Endothelial cell of umbilical vein (primary cell): ENCODE data around the gene ACSF3. TPM values are rescaled to one million over a fixed set of nuclear protein-coding genes. Genes with fewer than 3 reads are reported as not detected.

Experiments
- BruUV-seq: library from RNA; stranded (reverse); fragments of 400-500 nt; replicated peaks from 2 replicates; lab custom pipeline; 2021; lab: Mats Ljungman, UMichigan
- CTCF ChIA-PET: fragments of 300-600, 350-600 bp; sonication (Branson Sonifier 250); formaldehyde crosslinking; loops from one replicate; lab custom pipeline; 2021; ENCODE audit warnings: antibody characterized with exemption, inconsistent platforms; lab: Charles Lee
- POLR2A ChIA-PET: fragments of 300-600, 350-600 bp; sonication (Branson Sonifier 250); formaldehyde crosslinking; loops from one replicate; lab custom pipeline; 2021; ENCODE audit warnings: antibody characterized with exemption, inconsistent platforms; lab: Charles Lee
- DNase-seq: peaks from one replicate; pipeline ENCODE4 v3.0.0-alpha.2; 2011; ENCODE audit warnings: low read depth, low spot score
- FAIRE-seq: peaks from 2 replicates; lab custom pipeline; 2011; peaks lifted over from hg19 to GRCh38; lab: Jason Lieb, UNC
- H2AFZ ChIP-seq: 2 replicates; pipeline ENCODE4 v1.6.0; 2012; ENCODE audit warnings: low read depth, low read length, control low read depth, inconsistent platforms
- H3K27ac ChIP-seq: 2 replicates; pipeline ENCODE4 v1.5.1; 2011; ENCODE audit warnings: low read depth, mild to moderate bottlenecking, control low read depth, low read length, moderate library complexity; ENCODE audit not compliant: insufficient read depth
- H3K27me3 ChIP-seq, 2 experiments: 2 replicates each; pipeline versions ENCODE4 v1.6.0 to v1.6.1; 2011; ENCODE audit warnings: low read length in 2 of 2, mixed read lengths in 1 of 2; ENCODE audit not compliant: control insufficient read depth in 2 of 2, insufficient read depth in 2 of 2
- H3K36me3 ChIP-seq, 2 experiments: 2 replicates in 1 of 2; 3 replicates in 1 of 2; pipeline ENCODE4 v1.5.1; 2011; ENCODE audit warnings: low read length in 2 of 2, mild to moderate bottlenecking in 1 of 2, moderate library complexity in 1 of 2; ENCODE audit not compliant: control insufficient read depth in 2 of 2, insufficient read depth in 2 of 2; ENCODE audit errors: extremely low read depth in 1 of 2
- H3K4me1 ChIP-seq: 3 replicates; pipeline ENCODE4 v1.5.1; 2011; ENCODE audit warnings: mild to moderate bottlenecking, low read length; ENCODE audit not compliant: control insufficient read depth, insufficient read depth; ENCODE audit errors: extremely low read depth
- H3K4me2 ChIP-seq: 2 replicates; pipeline ENCODE4 v1.6.1; 2011; ENCODE audit warnings: low read length, control low read depth, mixed read lengths; ENCODE audit not compliant: insufficient read depth
- H3K4me3 ChIP-seq, 3 experiments: fragments of 200-600 bp in 1 of 3; sonication (generic), shearing (Covaris generic) in 1 of 3; replicated peaks in 1 of 3; 2 replicates each; pipeline ENCODE4 v1.5.1; 2011 to 2016; ENCODE audit warnings: control low read depth in 3 of 3, low read length in 3 of 3, mild to moderate bottlenecking in 2 of 3, inconsistent platforms in 1 of 3, low read depth in 1 of 3, moderate library complexity in 1 of 3; ENCODE audit not compliant: insufficient read depth in 1 of 3
- H3K79me2 ChIP-seq: 2 replicates; pipeline ENCODE4 v1.6.0; 2012; ENCODE audit warnings: low read length, inconsistent platforms; ENCODE audit not compliant: control insufficient read depth, insufficient read depth
- H3K9ac ChIP-seq: replicated peaks from 2 replicates; pipeline ENCODE3; 2011; ENCODE audit warnings: low read length, control low read depth; ENCODE audit not compliant: insufficient read depth; ENCODE audit errors: extremely low read depth
- H3K9me1 ChIP-seq: replicated peaks from 3 replicates; pipeline ENCODE4 v1.6.0; 2011; ENCODE audit warnings: mild to moderate bottlenecking, low read length; ENCODE audit not compliant: control insufficient read depth, insufficient read depth; ENCODE audit errors: extremely low read depth
- H3K9me3 ChIP-seq: replicated peaks from 2 replicates; pipeline ENCODE4 v1.5.1; 2012; ENCODE audit warnings: low read length, inconsistent platforms; ENCODE audit not compliant: control insufficient read depth, insufficient read depth
- H4K20me1 ChIP-seq: replicated peaks from 2 replicates; pipeline ENCODE3; 2011; ENCODE audit warnings: mild to moderate bottlenecking, low read length; ENCODE audit not compliant: control insufficient read depth, insufficient read depth; ENCODE audit errors: extremely low read depth
- EZH2 ChIP-seq: IDR thresholded peaks from 2 replicates; pipeline ENCODE4 v1.6.1; 2012; ENCODE audit warnings: borderline replicate concordance, low read depth, mild to moderate bottlenecking, moderate library complexity, low read length, inconsistent platforms; ENCODE audit not compliant: severe bottlenecking
- GATA2 ChIP-seq: IDR thresholded peaks from 2 replicates; pipeline ENCODE4 v1.7.0; 2011; ENCODE audit warnings: low read depth, mild to moderate bottlenecking, moderate library complexity, mixed read lengths, low read length; ENCODE audit not compliant: insufficient read length, insufficient read depth
- JUN ChIP-seq: IDR thresholded peaks from 2 replicates; pipeline ENCODE4 v1.6.1; 2011; ENCODE audit warnings: borderline replicate concordance, low read depth; ENCODE audit not compliant: insufficient read length, insufficient read depth
- POLR2A ChIP-seq: IDR thresholded peaks from 2 replicates; pipeline ENCODE4 v1.6.1; 2012; ENCODE audit warnings: low read depth, mild to moderate bottlenecking, control low read depth, low read length
- POLR2AphosphoS5 ChIP-seq: IDR thresholded peaks from 2 replicates; pipeline ENCODE4 v1.6.1; 2012; ENCODE audit warnings: low read depth, mild to moderate bottlenecking, control low read depth, low read length, moderate library complexity; ENCODE audit not compliant: insufficient read depth
- dilution Hi-C: fragments of 300-500 bp; cut with MboI; formaldehyde crosslinking; loops from one replicate; pipeline ENCODE4 v1.15.0; 2019; ENCODE audit warnings: low sequenced_read_pairs; ENCODE audit not compliant: extremely low pct_ligation_motif_present
- intact Hi-C: fragments of 100-400 bp; cut with micrococcal nuclease; formaldehyde crosslinking; loops from one replicate; pipeline ENCODE4 v1.10.0; 2022
- polyA plus RNA-seq, 4 experiments: library from polyadenylated mRNA; depleted of rRNA in 3 of 4; stranded (reverse) in 3 of 4; unstranded in 1 of 4; fragments of >200 nt; gene quantifications; 2 replicates each; pipeline versions ENCODE4 v1.2.1 to v1.2.3, GENCODE V29; 2011 to 2012; ENCODE audit warnings: missing spikeins in 1 of 4
- total RNA-seq: library from RNA; stranded (reverse); gene quantifications from 2 replicates; pipeline ENCODE4 v1.2.3, GENCODE V29; 2021
- TF ChIP-seq, protein P1 (sequence below), 2 donors: IDR thresholded peaks; 1 replicate in 1 of 2; 2 replicates in 1 of 2; pipeline ENCODE4 v1.5.1; 2011; ENCODE audit warnings: low read length in 2 of 2, mild to moderate bottlenecking in 2 of 2, moderate library complexity in 2 of 2, control low read depth in 1 of 2, inconsistent platforms in 1 of 2, low read depth in 1 of 2; ENCODE audit not compliant: insufficient read depth in 1 of 2; ENCODE audit errors: extremely low read depth in 1 of 2

The ACSF3 gene
- total and polyA plus RNA-seq, 2 donors (not counting 3 experiments of a cell fraction or from before 2014, with no cell fraction given) = 18.6 to 33.2 TPM

DNA sequence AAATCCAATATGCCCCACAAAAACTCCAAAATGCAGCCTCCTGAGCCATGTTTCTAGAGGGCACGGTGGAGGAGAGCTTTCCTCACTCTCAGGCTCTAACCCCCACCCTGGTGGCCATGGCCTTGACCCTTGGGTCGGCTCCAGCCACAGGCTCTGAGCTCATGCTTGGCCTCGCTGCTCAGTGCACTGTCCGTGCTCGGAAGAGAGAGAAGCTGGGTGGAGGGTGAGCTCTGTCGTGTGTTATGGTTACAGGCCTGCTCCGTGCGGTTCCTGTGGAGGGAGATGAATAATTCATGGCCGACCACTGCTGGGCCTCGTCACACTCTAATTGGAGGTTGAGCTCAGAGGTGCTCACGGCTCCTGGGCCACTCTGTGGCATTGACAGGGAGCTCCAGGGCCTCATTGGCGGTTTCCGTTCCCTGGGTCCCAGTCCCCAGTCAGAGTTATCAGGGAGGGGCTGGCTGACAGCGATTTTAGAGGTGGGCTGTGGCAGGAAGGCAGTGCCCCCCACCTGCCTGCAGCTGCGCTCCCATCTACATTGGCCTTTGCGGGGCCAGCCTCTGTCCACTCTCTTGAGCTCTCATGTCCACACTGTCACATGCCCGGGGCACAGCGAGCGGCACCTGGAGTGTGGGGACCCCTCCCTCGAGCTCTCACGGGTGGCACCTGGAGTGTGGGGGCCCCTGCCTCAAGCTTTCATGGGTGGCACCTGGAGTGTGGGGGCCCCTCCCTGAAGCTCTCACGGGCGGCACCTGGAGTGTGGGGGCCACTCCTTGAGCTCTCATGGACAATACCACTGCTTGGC is 24.9 kb downstream of the ACSF3 start:
- H3K9me1 ChIP-seq = no peaks in the 10 kb centered on the region
- H3K27ac ChIP-seq = no peak overlapping the region
- DNase-seq = no peak
- H3K36me3 ChIP-seq = peaks cover 0 to 22% of the 10 kb centered on the region in 2 experiments
- no peaks in the 10 kb centered on the region for H4K20me1 ChIP-seq
- FAIRE-seq = no peak
- H3K4me3 ChIP-seq = no peak overlapping the region
- H2AFZ ChIP-seq = no peak overlapping the region
- H3K9me3 ChIP-seq = no peaks in the 10 kb centered on the region
- intact Hi-C loops = no loop called here
- no peak for TF ChIP-seq JUN
- no peak for TF ChIP-seq POLR2A
- no peak for TF ChIP-seq GATA2
- TF ChIP-seq POLR2AphosphoS5 = no peak
- TF ChIP-seq EZH2 = no peak
- TF ChIP-seq, protein P1, sequence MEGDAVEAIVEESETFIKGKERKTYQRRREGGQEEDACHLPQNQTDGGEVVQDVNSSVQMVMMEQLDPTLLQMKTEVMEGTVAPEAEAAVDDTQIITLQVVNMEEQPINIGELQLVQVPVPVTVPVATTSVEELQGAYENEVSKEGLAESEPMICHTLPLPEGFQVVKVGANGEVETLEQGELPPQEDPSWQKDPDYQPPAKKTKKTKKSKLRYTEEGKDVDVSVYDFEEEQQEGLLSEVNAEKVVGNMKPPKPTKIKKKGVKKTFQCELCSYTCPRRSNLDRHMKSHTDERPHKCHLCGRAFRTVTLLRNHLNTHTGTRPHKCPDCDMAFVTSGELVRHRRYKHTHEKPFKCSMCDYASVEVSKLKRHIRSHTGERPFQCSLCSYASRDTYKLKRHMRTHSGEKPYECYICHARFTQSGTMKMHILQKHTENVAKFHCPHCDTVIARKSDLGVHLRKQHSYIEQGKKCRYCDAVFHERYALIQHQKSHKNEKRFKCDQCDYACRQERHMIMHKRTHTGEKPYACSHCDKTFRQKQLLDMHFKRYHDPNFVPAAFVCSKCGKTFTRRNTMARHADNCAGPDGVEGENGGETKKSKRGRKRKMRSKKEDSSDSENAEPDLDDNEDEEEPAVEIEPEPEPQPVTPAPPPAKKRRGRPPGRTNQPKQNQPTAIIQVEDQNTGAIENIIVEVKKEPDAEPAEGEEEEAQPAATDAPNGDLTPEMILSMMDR (IDR thresholded peaks at IDR 0.05; ENCODE audit: extremely low read depth in 1 of 2, insufficient read depth in 1 of 2, low read depth in 1 of 2, low read length in 2 of 2) = no peak
- dilution Hi-C loops = no loop called here
- H3K9ac ChIP-seq = no peak overlapping the region
- no TSS peak for BruUV-seq
- CTCF ChIA-PET = interaction anchor here (1.1 kb wide), 1 partner anchor 9 kb away, joined by 3 read pairs; no protein-coding TSS in a partner anchor
- no peak overlapping the region for H3K4me2 ChIP-seq
- POLR2A ChIA-PET = no interaction called here
- H3K79me2 ChIP-seq = no peaks in the 10 kb centered on the region
- H3K4me1 ChIP-seq = no peaks in the 10 kb centered on the region
- no peaks in the 10 kb centered on the region for H3K27me3 ChIP-seq
